Measurements from ENCODE around the gene LCLAT1.

DNA sequence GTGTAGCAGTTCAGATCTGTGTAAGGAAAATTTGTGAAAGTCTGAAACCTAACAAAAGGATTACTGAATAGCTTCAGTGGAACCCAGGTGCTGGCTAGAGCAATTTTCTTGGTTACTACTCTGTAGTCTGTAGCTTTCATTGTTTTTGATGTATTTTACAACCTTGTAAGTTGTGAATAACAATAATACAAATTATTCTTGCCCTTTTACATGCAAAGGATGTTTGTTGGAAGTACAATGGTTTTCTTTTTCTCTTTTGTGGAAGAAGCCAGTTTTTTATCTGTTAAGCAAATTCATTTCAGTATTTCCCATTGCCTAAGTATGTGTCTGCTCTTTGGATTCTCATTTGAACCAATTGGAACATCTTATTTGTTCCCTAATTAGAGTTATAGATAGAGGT is 10.2 kb downstream of the LCLAT1 start:
- TF ChIP-seq POLR2A (IDR thresholded peaks at IDR 0.05) (no peak), POLR2AphosphoS5 (IDR thresholded peaks at IDR 0.05) (no peak), CTCF (IDR thresholded peaks at IDR 0.05) (no peak), EP300 (IDR thresholded peaks at IDR 0.05) (no peak)
